HG03469 (cell line): ENCODE measurements around the gene CYBB.

Experiments
- ATAC-seq: cut with Tn5 transposase; IDR thresholded peaks from one replicate; pipeline ENCODE4 v1.9.1; 2021; ENCODE audit warnings: mild to moderate bottlenecking, moderate library complexity, moderate number of reproducible peaks; ENCODE audit not compliant: unreplicated experiment

CYBB gene

DNA sequence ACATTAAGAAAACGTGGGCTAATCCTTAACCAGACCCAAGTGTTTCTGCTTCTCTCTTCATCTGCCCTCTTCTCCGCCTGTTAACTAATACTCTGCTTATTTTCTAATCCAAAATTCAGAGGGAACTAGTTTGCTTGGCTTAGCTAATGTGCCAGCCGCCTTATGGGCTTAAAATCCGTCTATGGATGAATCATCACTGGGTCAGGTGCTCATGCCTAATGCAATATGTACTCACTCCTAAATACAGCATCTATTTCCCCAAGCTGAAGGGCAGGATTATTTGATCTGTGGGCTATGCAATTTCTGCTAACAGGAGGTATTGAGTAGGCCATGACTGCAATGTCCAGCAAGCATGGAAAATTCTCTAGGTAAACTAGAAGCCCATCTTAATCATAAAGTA is 55.1 kb downstream of the CYBB start:
- ATAC-seq: no peak

DNA sequence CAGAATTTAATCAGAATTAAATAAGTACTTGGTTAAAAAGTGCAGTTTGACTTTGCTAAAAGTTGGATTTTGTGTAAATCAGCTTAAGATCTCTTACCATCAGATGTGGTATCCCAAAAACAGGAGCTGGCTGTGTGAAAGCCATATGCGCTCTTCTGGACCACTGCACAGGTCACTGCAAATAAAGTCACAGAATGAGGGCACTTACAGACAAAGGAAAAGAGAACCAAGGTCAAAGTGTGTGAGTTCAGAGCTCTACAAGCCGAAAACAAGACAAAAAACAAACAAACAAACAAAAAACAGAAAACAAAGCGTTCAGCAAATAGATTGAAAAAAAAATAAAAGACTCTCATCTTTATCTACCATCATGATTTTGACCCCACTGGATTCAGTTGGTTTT is 61.1 kb downstream of the CYBB start:
- ATAC-seq: no peak

DNA sequence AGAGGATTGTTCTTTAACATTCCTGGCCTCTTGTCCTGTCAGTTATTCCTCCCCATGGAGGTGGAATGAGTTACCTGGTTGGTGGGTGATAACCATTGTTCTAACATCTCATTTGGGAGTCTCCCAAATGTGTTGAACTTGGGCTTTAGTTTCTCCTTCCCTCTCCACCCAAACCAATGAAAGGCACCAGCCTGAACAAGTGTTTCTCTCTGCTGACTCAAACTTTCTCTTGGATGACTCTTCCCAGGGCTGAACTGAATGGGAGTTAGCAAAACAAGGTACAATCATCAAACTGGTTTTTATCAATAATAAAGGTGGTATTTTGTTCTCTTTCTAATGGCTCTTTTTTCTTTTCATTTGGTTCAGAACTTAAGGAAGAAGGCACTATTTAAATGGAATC is 64.8 kb downstream of the CYBB start:
- ATAC-seq: no peak

DNA sequence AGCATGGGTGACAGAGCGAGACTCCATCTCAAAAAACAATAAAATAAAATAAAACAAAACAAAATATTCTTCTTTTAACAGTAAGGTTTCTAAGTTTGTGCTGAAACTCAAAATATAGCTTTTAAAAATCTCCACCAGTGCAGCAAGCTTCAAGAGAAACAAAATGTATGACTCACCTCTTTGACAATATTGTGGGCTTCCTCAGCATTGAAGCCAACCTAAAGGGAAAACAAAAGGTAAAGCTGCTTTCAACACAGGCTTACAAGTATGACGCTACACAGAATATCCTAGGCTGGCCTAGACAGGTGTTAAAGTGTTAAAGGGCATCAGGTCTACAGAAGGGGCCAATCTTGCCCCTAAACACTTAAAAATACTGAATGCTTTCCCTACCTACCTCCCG is 66.3 kb downstream of the CYBB start:
- ATAC-seq: no peak

DNA sequence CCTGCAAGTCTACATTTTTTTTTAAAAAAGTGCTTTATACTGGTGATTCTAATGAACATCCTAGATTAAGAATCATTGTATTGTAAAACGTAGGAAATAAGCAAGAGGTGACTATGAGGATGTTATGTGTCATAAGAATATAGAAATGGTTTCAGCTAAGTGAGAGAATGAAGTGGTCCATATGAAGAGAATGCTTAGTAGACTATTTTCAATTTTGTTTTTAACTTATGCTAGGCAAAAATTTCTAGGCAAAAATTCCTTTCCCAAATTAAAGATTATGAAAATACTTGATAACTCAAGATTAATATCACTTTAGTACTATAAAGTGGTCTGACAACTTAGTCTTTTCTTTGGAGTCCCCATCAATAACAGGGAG is 66.7 kb downstream of the CYBB start:
- ATAC-seq: no peak

DNA sequence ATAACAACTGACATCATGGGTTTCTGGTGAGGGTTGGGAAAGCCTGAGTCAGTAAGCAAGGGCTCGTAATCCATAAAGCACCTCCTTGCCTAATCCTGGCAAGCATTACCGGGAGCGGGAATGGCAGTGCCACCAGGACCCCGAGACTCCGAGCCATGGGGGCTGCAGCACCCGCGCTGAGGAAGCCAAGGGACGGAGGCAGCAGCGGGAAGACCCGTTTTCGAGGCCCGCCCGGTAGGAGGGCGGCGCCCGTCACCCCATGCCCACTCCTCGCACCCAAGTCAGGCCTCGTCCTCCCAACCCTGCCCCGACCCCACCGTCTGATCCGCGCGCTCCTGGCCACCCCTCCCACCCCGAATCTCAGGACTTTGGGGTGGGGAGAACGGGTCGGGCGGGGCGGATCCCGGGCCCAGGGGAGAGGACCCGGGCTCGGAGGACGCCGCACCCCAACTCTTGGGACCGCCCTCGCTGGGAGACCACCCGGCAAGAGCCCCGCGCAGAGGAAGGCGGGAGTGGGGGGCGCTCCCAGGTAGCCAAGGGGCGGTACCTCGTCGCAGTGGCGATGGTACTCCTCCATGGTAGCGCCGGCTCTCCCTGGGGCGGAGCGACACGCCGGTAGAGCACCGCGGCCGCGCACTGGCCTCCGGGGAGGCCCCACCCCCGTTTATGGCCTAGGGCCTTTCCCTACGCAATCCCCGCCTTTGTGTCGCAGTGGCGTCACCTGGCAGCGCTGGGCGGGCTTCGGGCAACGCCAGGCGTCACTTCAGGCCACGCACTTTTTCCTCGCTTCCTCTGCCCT is 67.3 kb downstream of the CYBB start, which contains the start of gene DYNLT3:
Gene DYNLT3, minus strand, starts transcription at position 638 of the 799 bp plus-strand sequence. Its CDS starts 61 bp downstream, at position 577.
- ATAC-seq: peak; percentile 99

DNA sequence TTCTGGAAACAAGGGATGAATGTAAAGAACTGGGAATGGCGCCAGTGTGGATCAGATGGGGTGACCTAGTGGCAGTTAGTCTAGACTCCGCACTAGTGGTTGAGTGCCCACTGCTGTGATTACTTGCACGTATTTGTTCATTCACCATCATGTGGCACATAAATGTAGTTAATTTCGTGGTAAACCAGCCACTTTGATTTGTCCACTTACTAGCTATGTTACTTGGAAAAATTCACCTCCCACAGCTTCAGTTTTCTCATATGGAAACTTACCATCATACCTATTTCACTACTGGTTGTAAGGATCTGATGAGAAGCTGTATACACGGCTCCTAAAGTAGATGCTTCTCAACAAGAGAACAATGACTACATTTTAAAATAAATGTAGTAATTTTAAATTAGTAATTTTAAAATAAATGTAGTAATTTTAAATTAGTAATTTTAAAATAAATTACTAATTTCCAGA is 67.9 kb downstream of the CYBB start:
- ATAC-seq: no peak

DNA sequence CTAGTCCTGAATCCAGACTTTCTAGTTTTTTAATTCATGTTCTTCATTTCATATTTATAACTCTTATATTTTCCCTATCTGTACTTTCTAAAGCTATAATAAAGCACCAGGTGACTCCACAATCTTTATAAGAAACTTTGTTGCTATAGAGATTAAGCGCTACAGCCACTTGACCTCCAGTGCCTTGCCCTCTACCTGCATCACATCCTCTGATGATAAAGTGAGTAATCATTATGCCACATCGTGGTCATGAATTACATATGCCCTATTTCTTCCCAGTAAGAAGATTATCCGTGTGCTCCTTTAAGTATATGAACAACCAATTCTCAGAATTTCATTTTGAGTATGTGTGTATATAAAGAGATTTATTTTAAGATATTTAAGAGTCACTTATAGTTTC is 74.3 kb downstream of the CYBB start:
- no peak for ATAC-seq

DNA sequence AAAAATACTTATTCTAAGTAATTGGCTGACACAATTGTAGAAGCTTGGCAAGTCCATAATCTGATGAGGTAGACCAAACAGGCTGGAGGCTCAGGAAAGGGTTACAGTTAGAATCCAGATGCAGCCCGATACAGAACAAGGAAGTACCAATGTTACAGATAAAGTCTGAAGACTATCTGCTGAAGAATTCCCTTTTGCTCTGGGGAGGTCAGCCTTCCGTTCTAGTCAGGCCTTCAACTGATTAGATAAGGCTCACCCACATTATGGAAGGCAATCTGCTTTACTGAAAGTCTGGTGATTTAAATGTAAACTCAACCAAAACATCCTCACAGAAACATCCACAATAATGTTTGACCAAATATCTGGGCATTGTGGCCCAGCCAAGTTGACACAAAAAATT is 74.9 kb downstream of the CYBB start:
- ATAC-seq: no peak

DNA sequence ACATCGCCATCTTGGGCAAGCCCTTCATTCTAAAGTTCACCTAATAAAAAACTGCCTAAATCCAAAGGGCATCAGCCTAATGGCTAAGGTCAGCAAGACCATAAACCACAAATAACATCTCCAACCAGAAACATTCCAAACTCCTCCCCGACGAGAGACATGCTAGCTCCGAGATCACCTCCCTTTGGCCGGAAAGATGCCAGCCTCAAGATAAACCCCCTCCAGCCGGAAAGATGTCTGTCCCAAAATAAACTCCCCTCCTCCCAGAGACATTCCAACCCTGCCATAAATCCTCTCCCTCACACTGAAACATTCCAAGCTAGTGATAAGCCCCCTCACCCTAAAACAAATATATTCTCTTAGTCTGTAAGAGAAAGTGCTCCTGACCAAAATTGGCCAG is 80.9 kb downstream of the CYBB start:
- ATAC-seq: no peak

DNA sequence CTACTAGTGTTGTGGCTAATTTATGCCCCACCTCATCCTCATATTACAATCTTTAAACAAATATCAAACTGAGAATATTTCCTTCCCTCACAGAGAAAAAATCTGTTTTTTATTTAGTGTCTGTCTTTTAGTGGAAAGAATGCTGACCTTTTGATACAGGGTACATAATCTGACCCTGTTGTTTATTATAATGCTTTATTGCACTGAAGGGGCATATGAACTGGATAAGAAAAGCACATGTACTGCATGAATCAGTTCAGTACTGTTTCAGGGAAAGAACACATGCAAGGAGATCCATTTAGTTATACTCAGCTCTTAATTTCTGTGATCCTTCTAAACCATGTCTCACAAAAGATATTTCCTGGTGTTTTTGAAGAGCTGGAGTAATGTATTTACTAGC is 83.0 kb downstream of the CYBB start:
- no peak for ATAC-seq
